HG03571 (cell line): ENCODE results near the gene POFUT2.

Source experiments
- ATAC-seq: cut with Tn5 transposase; IDR thresholded peaks from one replicate; pipeline ENCODE4 v1.9.1; 2021; ENCODE audit not compliant: unreplicated experiment

POFUT2 gene

GRCh38 chr21:45284456-45284741, 3.3 kb downstream of the POFUT2 start:
- no peak for ATAC-seq

- no peak for ATAC-seq
These were observed 3.9 kb downstream of the POFUT2 start for GRCh38 chr21:45283611-45284455.

- ATAC-seq = no peak
These were observed 4.6 kb downstream of the POFUT2 start for GRCh38 chr21:45283035-45283610.

GRCh38 chr21:45282283-45283034, 5.2 kb downstream of the POFUT2 start:
- ATAC-seq = no peak

- no peak for ATAC-seq
These were observed 6.0 kb downstream of the POFUT2 start for GRCh38 chr21:45281411-45282282.

GRCh38 chr21:45280969-45281368, 6.7 kb downstream of the POFUT2 start:
- ATAC-seq = no peak

- no peak for ATAC-seq
These were observed 7.4 kb downstream of the POFUT2 start for GRCh38 chr21:45280178-45280821.

GRCh38 chr21:45279446-45280177, 8.1 kb downstream of the POFUT2 start:
- ATAC-seq = no peak

GRCh38 chr21:45278156-45278911, 9.4 kb downstream of the POFUT2 start:
- no peak for ATAC-seq

GRCh38 chr21:45277101-45278045, 10.3 kb downstream of the POFUT2 start:
- ATAC-seq = no peak

- ATAC-seq = no peak
These were observed 11.1 kb downstream of the POFUT2 start for GRCh38 chr21:45276596-45276995.

GRCh38 chr21:45270306-45270821, 17.3 kb downstream of the POFUT2 start:
- no peak for ATAC-seq

- ATAC-seq = no peak
These were observed 17.8 kb downstream of the POFUT2 start for GRCh38 chr21:45269861-45270260.

- ATAC-seq = no peak
These were observed 20.3 kb downstream of the POFUT2 start for GRCh38 chr21:45267390-45267760.

GRCh38 chr21:45266518-45267389, 20.9 kb downstream of the POFUT2 start:
- no peak for ATAC-seq

- no peak for ATAC-seq
These were observed 21.8 kb downstream of the POFUT2 start for GRCh38 chr21:45265721-45266517.
